A549 treated with AZD9567 at 1 μM for 4 hours (cell line): ENCODE data around the gene PIM3. TPM values are rescaled to one million over a fixed set of nuclear protein-coding genes. Genes with fewer than 3 reads are reported as not detected.

Source experiments
- total RNA-seq: library from RNA; stranded (reverse); fragments of 200-300 nt; extraction: Qiagen RNA extraction; gene quantifications from 5 replicates; pipeline ENCODE4 v1.2.3, GENCODE V29; 2022; ENCODE audit not compliant: insufficient read depth

PIM3 gene
- total RNA-seq, result 27.6 to 74.8 TPM (median 71.5 TPM) in 5 replicates

DNA sequence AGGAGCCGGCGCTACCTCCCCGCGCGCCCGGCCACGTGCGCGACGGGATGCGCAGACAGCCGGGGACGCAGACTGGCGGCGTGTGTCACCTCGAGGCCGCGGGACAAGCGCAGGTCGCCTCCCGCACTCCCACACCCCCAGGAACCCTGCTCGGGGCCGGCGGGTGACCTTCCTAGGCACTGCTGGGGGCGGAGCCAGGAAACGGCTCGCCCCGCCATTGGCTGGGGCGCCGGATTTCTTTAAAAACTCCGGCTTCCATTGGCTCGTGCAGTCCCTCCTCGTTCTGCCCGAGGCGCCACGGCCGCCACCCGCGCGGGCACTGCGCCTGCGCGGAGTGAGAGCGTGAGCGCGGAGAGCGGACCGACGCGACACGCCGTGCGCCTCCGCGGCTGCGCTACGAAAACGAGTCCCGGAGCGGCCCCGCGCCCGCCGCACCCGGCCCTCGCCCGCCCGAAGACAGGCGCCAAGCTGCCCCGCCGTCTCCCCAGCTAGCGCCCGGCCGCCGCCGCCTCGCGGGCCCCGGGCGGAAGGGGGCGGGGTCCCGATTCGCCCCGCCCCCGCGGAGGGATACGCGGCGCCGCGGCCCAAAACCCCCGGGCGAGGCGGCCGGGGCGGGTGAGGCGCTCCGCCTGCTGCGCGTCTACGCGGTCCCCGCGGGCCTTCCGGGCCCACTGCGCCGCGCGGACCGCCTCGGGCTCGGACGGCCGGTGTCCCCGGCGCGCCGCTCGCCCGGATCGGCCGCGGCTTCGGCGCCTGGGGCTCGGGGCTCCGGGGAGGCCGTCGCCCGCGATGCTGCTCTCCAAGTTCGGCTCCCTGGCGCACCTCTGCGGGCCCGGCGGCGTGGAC, at the start of gene PIM3:
Gene PIM3, plus strand, starts transcription at position 614 of the 846 bp plus-strand sequence. Its CDS starts 176 bp downstream, at position 790.

DNA sequence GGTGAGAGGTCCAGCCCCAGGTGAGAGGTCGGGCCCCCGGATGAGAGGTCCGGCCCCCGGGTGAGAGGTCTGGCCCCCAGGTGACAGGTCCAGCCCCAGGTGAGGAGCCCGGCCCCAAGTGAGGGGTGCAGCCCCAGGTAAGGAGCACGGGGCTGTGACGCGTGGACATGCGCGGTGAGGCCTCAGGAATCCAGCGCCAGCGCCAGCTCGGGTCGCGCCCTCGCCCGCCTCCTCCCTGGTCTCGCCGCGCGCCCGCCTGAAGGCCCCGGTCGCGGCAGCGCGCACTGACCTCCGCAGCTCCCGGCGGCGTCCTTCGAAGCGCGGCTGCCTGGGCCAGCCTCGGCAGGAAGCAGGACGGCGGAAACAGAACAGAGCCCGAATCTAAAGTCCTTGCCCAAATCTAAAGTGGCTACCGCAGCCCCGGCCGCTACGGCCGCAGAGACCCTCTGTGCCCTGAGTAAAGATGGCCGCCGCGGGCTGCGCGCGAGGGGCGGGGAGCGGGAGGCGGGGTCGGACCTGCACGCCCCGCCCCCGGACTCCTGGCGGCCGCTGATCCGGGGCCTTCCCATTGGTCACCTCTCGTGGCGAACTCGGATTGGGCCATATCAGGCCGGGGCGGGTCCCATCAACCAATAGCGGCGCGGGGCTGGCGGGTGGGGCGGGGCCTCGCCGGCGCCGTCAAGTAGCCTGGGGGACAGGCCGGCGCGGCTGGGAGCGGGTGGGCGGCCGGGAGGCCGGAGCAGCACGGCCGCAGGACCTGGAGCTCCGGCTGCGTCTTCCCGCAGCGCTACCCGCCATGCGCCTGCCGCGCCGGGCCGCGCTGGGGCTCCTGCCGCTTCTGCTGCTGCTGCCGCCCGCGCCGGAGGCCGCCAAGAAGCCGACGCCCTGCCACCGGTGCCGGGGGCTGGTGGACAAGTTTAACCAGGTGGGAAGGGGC, 42.3 kb upstream of the PIM3 start, which contains the start of the genes ALG12 and CRELD2:
Gene ALG12, minus strand, starts transcription at position 465 of the 937 bp plus-strand sequence. CDS start 4,673 bp downstream, outside the sequence.
Gene CRELD2, plus strand, starts transcription at position 661 of the 937 bp plus-strand sequence. Its CDS starts 136 bp downstream, at position 797.

GRCh38 chr22:50012211-50013181, 51.9 kb downstream of the PIM3 start, which contains the start of gene IL17REL:
IL17REL (minus strand) TSS chr22:50012765; CDS start chr22:50012646, 119 bp downstream.

Other genes starting within 250 kb of the PIM3 start
- gene BRD1, start 132.9 kb upstream of the PIM3 start, total RNA-seq, result 14.5 to 18.1 TPM (median 17.2 TPM) in 5 replicates
- gene ZBED4, start 106.9 kb upstream of the PIM3 start, total RNA-seq, result 10.7 to 13.0 TPM (median 12.2 TPM) in 5 replicates
- gene ALG12, start 42.3 kb upstream of the PIM3 start, total RNA-seq, result 9.2 to 11.9 TPM (median 10.0 TPM) in 5 replicates
- 19.1 to 30.5 TPM (median 29.0 TPM) in 5 replicates for gene CRELD2, start 42.1 kb upstream of the PIM3 start, total RNA-seq
- 0.03 to 0.05 TPM (median 0.04 TPM) in 3 of 5 replicates, not detected in the others for gene IL17REL, start 52.0 kb downstream of the PIM3 start, total RNA-seq
- not detected in 5 replicates for gene TTLL8, start 97.5 kb downstream of the PIM3 start, total RNA-seq
- gene MLC1, start 124.7 kb downstream of the PIM3 start, total RNA-seq, result not detected in 5 replicates
- gene MOV10L1, start 129.2 kb downstream of the PIM3 start, total RNA-seq, result not detected in 5 replicates
- gene PANX2, start 210.0 kb downstream of the PIM3 start, total RNA-seq, result 3.7 to 6.1 TPM (median 5.7 TPM) in 5 replicates
- 22.1 to 36.4 TPM (median 35.5 TPM) in 5 replicates for gene TRABD, start 225.1 kb downstream of the PIM3 start, total RNA-seq
- 9.7 to 22.0 TPM (median 20.0 TPM) in 5 replicates for gene SELENOO, start 240.2 kb downstream of the PIM3 start, total RNA-seq